GM19238 (cell line): Measurements from ENCODE around the gene C20orf204.
A peak's percentile ranks its signal among the peaks of the same experiment; 100 is the strongest.

Source experiments
- DNase-seq: peaks from one replicate; pipeline ENCODE4 v3.0.0; 2011; ENCODE audit warnings: low spot score; ENCODE audit not compliant: insufficient read length

Gene C20orf204

DNA sequence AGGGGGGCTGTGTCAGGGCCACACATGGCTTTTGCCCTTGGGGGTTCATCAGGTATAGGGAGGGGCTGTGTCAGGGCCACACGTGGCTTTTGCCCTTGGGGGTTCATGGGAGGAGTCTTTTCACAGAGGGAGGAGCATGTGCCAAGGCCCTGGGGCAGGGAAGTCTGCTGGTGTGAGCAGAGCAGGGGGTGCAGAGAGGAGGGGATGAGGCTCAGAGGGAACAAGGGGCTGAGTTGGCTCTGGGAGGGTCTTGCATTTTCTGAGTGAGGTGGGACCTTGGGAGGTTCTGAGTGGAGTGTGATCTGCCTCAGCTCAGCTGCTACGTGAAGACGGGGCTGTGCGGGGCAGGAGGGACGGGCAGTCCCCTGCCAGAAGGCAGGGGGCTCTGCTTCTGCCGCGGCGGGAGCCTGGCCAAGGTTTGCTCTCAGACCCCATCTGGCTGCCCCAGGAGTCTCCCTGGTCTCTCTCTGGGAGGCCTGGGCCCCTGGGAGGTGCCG lies 19.5 kb downstream of the C20orf204 start:
- no peak for DNase-seq

DNA sequence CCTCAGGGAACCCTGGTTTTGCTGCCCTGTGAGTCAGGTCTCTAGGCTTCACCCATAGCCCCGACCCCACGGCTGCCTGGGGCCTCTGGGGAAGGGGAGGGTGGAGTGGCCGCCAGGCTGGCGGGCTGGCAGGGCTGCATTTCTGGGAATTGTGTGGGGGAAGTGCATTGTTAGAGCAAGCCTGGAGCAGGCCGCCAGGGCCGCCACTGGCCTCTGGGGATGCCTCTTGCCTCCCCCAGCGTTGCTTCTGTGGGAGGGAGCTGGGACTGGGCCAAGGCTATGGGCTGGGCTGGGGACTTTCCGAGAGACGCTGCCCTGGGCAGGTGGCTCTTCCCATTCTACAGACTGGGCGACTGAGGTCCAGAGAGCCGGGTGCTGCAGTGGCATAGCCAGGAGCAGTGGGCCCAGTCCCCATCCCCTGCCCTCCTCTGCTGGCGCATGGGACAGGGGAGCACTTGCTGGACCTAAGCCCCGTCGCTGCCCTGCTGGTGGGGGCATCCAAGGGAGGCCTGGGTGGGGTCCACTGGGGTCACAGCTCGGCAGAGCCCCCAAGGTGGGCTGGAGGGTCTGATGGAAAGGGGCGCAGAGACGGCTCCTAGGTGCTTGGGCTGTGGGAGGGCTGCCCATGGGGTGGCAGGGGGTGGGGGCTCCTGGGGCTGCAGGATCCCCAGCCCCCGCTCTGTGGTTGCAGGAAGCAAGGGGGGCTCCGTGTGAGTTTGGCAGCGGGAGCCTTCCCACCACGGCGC lies 20.1 kb downstream of the C20orf204 start:
- DNase-seq = no peak

DNA sequence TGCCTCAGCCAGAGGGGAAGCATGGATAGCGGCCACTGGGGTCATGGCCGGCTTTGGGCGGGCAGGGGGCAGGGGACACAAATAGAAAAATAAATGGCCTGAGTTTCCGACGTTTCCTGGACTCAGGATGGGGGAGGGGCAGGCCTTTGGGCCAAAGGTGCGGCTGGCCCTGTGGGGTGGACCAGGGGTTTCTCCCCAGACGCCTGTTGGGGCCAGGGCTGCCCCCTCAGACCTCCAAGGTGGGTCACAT lies 20.6 kb downstream of the C20orf204 start:
- no peak for DNase-seq

DNA sequence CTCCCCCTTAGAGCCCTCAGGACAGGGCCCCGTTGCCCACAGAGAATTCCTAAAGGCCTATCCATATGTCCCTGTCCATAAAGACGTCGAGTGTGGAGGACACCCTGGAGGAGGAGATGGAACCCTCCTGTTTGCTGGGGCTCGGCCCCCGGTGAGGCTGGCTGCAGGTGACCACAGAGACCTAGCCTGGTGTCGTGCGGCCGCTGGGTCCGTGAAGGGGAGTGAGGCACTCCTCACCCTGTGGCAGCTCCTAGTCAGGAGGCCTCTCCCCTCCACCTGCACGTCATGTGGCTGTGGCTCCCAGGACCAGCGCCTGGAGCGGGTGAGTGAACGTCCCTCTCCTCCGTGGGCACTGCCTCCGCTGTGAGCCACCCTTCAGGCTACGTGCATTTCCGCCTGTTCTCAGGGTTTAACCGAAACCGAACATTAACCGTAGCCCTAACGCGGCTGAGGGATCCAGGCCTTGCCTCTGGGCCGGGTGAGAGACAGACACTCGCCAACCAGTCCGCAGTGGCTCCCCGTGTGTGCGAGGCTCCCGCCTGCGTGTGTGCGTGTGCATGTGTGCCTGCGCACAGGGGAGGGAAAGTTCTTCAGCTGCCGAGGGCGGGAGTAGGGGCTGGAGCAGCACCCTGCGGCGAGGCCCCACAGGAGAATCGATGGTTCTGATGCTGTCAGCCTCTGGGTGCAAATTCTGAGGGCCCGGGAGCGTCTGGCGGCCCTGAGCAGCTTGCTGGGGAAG lies 21.1 kb downstream of the C20orf204 start:
- no peak for DNase-seq

DNA sequence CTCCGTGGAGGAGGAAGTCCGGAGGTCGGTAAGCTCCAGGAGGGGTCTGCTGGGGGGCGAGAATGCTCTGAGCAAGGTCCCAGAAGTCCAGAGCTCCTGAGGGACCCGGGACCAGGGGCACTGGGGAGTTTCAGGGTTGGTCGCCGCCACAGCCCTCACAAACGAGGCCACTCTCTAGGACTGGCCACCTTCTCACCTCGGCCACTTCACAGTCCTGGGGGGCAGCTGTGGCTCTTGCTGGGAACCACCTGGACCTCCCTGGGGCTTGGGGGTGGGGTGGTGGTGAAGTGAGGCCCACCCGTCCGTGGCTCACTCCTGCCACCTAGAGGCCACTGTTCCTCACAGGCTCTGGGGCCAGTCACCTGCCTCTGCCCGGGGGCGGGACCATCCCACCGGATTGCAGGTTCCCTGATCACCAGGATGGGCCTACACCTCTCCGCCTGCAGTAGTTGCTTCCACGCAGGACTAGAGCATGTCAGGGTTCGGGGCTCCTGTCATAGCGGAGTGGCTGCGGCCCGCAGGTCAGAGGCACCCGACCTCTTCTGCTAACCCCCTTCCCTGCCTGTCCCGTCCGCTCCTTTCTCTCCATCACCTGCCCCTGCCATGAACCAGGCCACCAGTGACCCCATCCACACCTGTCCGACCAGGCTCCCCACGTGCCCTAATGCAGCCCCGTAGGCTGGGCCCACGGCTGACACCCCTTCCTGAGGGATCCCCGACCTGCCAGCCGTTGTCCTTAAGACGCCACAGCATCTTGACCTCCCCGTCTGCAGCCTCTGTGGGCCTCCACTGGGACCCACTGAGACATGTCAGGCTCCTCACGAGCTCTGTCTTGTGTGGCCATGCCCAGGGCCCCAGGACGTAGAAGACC lies 21.9 kb downstream of the C20orf204 start:
- DNase-seq = peak; percentile 93

DNA sequence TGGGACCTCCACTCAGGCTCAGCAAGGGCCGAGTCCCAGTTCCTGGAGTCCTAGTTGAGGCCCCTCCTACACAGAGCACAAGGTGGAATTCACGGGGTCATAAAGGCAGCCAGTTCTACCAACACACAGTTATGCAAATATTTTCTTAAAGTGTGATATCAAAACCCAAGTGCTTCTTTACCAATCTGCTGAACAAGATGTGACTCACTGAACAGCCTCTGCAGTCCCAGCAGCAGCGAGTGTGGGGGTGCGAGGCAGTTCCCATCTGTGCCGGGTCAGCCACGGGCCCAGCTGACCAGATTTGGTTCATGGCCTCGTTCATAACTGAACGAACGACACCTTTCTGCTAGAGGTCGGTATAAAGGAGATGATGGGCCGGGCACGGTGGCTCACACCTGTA lies 22.6 kb downstream of the C20orf204 start:
- DNase-seq = no peak

DNA sequence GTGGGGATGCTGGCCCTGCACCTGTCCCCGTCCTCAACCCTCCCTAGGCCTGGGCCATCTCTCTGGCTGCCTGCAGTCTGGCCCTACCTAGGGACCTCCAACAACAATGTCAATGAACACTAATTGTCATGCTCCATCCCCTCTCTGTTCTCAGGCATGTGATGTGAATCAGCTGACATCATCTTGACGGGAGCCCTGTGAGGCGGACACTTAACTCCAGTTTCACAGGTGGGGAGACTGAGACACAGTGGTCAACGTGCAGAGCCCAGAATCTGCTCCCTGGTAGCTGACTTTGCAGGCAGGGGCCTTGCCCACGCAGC lies 26.3 kb downstream of the C20orf204 start:
- DNase-seq = no peak

DNA sequence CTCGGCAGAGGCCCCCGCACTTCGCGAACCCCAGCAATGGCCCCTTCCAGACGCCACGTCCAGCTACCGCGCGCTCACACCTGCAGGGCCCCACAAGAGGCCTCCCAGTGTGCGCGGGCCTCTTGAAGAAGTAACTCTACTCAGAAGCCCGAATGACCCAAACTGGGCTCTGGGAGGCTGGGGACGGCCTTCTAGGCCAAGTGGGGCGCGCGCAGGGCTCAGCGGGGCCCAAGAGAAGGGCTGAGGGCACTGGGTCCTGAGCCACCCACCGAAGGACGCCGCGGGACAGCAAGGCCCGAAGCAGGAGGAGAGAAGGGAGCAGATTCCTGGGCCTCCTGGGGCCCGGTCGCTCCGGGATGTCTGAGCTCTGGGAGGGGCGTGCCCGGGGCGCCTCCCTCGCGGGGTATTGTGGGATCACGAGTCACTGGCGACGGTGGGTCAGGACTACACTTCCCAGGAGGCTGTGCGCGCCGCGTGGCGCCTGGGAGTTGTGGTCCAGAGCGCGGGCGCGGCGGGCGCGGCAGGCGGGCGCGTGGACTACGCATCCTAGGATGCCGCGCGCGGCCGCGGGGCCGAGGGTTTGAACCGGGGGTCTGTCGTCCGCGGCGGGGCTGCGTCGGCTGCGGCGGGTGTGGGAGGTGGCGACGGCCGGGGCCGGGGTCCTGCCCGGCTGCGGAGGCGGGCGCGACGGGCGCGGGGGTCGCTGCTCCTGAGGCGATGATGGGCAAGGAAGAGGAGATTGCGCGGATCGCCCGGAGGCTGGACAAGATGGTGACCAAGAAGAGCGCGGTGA lies 26.8 kb downstream of the C20orf204 start, which contains the start of gene TCEA2:
TSS of gene TCEA2 (plus strand) at position 603 of the 793 bp plus-strand sequence. CDS start at position 718, 115 bp downstream.
- DNase-seq = peak; percentile 99

DNA sequence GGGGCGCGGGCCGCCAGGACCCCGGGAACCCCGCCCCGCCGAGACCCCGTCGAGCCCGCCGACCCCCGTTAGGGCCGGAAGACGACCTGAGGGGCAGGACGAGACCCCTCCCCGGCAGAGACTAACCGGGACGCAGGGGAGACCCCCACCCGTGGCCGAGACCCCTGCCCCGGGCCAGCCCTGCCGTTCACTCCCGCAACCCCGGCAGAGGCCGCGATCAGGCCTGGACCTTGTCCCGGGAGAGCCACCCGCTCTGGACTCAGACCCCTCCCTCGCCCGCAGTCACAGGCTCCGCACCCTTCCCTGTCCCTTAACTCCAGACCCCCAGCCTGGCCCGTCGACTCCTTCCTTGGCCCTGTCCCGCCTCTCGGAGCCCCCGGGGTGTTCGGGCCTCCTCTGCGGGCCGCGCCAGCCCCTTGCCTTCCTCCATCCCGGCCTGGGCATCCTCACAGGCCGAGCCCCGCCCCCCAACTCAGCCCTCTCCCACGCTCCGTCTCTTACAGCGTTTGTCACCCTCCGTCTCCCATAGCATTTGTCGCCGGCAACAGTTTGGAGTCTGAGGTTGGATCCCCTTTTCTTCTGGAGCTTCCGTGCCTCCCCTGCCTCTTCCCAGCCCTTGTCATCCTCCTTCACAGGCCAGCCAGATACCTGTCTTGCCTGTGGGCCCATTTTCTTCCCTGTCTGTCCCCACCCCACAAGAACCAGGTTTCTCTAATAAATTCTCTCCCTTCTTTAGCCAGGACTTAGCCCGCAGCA lies 27.6 kb downstream of the C20orf204 start:
- no peak for DNase-seq

DNA sequence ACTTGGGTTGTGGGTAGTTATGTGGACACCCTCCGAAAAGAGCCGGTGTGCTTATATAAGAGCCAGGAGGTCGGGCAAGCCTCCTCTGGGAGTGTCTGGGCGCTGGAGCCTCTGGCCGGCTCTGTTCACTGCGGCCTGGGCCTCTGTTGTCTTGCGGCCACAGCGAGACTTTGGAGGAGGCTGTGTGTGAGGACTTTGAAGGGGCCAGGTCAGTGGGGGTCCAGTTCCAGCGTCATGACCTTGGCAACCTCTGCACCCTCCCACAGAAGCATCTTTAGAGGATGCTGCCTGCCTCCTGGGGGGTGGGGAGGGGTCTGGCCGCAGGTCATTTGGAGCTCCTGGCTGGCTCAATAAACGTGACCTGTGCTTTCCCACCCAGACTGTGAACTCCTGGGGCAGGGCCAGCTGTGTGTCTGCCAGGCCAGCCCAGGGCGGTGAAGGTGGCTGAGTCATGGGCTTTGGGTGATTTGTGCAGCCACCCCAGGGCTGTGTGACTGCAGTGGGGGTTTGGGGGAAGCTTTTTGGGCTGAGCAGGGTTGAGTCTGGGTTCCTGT lies 28.2 kb downstream of the C20orf204 start:
- no peak for DNase-seq

DNA sequence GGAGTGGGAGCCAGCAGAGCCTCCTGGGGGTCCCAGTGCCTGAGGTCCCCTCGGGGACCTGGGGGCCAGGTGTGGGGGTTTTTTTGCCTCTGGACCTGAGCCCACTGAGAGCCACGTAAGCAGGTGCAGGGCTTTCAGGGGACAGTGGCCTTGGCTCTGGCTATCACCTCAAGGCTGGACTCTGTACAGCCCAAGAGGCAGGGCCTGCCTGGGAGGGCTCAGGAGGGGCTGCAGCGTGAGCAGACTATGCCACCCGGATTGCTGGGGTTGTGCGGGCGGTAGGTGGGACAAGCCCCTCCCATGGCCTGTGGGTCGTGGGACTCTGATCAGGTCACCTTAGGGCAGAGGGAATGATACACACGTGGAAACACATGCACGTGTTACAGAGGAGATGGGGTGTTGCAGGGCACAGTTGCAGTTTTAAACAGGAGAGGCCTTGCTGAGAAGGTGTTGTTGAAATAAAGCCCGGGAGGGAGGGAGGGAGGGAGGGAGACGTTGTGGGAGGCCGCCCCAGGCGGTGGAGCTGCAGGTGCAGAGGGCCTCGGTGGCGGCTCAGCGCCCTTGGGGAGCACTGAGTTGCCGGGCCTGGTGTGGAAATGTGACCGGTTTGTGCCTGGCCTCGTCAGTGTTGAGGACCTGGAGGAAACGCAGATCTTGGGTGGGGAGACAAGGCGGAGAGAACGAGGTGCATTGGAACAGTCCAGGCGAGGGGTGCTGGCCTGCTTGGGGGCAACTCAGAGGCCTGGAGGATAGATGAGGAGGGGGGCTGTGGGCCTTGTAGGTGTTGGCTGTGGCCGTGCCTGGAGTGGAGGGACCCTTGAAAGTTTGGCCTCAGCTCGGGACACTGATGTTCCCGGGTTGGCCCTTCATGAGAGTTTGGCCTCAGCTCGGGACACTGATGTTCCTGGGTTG lies 29.3 kb downstream of the C20orf204 start:
- DNase-seq = no peak

DNA sequence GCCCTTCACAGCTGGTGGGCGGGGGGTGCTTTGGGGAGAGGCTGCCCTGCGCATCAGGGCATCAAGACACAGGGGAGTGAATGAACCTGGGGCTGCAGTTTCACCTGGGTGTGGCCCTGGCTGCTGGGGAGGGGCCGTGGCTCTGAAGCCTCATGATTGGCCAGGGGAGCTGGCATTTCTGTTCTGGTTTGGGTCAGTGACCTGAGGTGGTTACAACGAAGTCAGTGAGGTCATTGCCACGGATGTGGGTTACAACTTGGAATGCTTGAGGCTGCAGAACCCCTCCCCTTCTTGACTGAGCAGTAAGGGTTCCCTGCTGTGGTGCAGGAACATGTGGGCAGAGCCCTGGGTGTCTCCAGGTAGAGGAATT lies 30.0 kb downstream of the C20orf204 start:
- DNase-seq = peak; percentile 80

DNA sequence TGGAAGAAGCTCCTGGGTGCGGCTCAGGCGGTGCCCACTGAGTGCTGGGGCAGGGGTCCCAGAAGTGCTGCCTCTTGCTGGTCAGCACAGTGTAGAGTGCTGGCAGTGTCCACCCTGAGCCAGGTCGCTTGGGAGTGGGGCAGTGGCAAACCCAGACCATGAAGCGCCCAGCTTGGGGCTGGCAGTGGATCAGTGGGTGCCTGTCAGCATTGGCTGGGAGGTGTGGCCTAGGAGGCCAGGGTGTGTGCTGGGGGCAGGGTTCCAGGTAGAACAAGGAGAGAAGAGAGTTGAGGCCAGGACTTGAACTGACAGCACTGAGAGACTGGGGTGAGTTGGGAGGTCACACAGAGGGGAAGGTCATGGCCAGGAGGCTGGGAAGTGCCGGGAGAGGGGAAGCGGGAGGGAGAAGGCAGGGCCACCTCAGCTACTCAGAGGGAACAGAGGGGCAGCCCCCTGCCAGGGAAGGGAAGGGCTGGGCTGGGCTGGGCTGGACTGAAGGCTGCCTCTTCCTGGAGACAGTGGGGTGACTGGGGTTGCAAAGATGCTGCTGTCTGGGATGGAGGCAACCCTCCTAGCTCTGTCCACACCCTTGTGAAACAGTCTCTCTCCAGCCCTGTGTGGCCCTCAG lies 31.1 kb downstream of the C20orf204 start:
- DNase-seq = no peak

DNA sequence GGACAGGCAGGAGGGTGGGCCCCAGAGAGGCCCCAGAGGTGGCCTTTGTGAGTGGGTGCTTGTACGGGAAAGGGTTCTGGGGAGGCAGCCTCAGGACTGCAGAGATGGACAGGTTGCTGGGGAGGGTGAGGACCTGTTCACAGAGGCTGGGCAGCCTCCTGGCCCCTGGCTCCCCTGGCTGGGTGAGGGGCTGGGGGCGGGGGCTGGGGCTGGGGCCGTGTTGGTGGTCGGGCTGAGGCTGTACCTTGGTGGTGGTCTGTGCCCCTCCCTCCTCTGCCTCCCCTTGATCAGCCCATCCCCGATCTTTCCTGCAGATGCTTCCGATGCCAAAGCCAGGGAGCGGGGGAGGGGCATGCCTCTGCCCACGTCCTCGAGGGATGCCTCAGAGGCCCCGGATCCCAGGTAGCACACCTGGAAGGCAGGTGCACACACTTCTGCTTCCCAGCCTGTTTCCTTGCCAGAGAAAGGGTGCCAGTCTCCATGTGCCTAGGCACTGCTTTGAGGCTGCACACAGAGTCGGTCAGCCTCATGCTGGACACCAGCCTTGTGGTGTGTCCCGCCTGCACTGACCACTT lies 31.8 kb downstream of the C20orf204 start:
- DNase-seq = no peak

DNA sequence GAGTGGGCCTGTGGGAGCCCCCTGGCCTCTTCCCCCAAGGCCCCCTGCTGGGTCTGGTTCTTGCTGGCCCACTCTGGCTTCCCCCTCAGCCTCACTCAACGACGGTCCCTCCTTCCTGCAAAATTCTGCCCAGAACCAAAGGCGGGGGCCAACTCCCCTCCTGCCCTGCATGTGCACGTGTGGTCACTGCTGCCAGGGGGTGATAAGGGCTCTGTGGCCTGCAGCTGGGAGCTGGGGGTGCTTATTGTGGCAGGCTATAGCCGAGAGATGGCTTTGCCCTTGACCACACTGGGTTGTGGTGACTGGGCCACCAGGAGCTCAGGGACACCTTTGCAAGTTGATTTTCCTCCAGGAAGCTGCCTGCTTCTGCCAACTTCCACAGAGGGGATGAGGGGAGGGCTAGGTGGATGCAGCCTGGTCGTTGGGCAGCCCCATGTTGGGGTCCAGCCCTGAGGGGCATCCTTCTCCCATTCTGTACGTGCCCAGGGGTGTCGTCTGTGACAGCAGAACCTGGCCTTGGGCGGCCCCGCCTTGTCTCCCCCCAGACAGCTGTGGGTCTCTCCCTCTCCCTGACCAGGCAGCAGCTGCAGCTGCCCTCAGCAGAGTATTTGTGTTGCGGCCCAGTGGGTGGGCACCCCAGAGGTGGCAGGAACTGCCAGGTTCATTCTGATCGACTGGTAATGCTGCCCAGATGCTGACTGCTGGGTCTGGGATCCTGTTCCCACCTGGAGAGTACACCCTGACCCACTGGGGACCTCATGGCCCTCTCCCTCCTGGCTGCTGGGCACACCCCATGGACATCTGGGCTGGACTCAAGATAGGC lies 32.6 kb downstream of the C20orf204 start:
- DNase-seq = no peak

DNA sequence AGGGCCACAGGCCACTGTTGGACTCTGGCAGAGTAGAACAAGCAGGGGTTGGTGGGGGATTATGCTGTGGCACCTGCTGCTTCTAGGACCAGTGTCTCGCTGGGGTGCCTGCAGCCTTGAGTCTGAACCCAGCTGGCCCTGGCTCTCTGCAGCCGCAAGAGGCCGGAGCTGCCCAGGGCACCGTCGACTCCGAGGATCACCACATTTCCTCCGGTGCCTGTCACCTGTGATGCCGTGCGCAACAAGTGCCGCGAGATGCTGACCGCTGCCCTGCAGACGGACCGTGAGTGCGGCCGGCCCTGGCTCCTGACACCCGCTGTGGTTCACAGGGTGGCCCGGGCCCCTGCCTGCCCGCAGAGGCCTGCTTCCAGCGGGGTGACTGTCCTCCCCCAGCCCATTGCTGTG lies 33.2 kb downstream of the C20orf204 start:
- no peak for DNase-seq

DNA sequence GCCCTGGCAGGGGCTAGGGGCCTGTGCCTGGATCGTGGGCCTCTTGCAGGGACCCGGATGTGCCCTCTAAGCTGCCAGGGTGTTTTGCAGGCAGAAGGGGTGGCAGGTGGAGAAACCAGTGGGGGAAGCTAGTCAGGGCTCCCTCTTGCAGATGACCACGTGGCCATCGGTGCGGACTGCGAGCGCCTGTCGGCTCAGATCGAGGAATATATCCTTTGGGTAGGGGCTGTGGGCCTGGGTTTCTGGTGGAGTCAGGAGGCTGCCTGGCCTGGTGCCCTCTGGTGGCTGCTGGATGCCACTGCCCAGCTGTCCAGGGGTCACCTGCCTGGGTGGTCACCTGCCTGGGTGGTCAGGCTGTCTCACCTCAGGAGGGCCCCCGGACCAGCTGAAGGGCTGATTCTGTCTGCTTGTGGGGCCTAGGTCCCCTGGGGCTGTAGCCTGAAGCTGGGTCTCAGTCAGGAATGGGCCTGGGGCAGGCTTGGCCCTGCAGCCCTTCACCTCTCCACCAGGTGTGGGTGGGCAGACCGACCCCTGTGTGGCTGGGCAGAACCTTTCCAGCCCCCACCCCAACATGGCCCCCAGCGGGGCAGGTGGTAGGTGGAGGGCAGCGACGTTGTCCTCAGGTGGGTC lies 33.7 kb downstream of the C20orf204 start:
- no peak for DNase-seq
